Fibroblast of lung (primary cell): ENCODE data around the gene APOA4.

ENCODE experiments used
- CTCF ChIP-seq, 2 donors: IDR thresholded peaks in 1 of 2; conservative IDR thresholded peaks in 1 of 2; 1 replicate in 1 of 2; 2 replicates in 1 of 2; pipeline ENCODE4 v1.5.1; 2011 to 2012; ENCODE audit warnings: low read length in 2 of 2, control low read depth in 1 of 2, inconsistent platforms in 1 of 2, low read depth in 1 of 2, mild to moderate bottlenecking in 1 of 2
- EZH2 ChIP-seq: IDR thresholded peaks from 2 replicates; pipeline ENCODE4 v1.5.1; 2012; ENCODE audit warnings: low read length, control low read depth, mild to moderate bottlenecking; ENCODE audit errors: missing control alignments

GRCh38 chr11:116862951-116863350 lies 39.8 kb upstream of the APOA4 start:
- no peak for TF ChIP-seq CTCF (conservative IDR thresholded peaks at IDR 0.05 in 1 of 2, IDR thresholded peaks at IDR 0.05 in 1 of 2; ENCODE audit: low read depth in 1 of 2, low read length in 2 of 2)
- no peak for TF ChIP-seq EZH2
